ENCODE results near the gene ZAR1.

ZAR1 gene

GRCh38 chr4:48490680-48491513 is 845 bp downstream of the ZAR1 start:
- no peak for DNase-seq

DNA sequence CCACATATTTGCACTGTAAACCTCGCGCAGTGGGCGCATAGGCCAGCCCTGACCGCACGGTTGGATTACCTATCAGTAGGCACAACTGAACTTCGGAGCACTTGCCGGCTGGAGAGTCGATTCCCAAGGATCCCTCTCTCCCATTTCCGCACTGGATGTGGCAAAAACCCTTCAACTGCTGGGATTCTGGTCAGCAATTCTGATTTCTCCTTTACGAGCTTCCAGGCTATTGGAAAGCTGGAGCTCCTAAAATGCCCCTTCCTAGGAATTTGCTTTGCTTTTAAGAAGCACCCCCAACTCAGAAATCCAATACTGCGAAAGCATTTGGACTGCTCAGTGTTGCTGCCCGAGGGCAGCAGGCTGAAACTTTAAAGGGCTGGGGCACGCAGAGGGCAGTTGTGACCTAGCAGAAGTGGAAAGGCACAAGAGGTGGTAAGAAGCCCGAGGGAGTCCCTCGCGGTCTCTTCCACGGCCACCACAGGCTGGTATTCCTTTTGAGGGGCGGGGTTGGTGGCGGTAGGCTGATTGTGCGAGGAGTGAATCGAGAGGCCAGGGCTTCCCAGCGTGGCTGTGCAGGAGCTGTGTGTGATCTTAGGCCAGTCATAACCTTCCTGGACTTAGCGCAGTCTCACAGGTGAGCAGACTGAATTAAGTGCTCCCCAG is 1.6 kb downstream of the ZAR1 start:
- DNase-seq: no peak

DNA sequence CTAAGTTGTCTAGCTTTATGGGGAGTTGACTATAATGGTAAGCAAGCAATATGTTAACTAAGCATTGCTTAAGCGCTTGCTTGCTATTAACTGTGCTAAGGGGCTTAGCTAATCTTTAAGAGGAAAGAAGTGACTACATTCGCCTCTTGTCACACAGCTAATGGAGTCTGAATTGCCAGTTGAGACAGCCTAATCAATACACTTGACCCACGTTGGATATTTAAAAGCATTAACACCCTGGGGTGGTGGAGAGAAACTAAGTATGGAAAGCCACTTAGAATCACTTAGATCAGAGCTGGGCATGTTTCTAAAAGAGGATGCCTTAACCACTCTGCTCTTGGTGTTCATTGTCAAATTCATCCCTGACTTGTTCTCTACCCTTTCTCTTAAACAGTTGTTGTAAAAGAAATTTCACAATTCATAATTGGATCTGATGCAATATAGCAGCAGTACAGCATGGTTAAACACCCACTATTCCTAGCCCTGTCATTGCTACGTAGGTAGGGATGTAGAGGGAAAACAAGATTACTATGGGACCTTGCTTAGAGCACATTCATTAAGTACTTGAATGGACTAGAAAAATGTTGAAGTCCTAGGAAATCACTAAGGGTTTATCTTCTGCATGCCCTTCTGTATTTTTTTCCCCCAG is 3.5 kb downstream of the ZAR1 start:
- DNase-seq: no peak

DNA sequence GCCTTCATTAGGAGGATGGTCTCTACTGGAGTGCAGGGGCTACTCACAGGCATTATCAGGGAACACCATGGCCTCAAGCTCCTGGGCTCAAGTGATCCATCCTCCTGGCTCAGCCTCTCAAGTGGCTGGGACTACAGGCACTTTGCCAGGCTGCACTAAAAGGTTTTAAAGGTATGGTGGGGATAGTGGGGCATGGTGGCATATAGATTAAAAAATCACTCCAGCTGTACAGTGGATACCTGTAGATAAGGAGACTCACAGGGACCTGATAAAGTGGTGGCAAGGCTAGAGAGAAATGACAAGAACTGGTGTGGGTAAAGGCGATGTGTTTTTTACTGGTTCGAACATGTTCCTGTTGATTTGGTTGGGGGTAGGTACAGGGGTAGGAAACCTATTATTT is 5.9 kb downstream of the ZAR1 start:
- no peak for DNase-seq

- no peak for DNase-seq
These were observed 8.8 kb downstream of the ZAR1 start for GRCh38 chr4:48498895-48499294.

DNA sequence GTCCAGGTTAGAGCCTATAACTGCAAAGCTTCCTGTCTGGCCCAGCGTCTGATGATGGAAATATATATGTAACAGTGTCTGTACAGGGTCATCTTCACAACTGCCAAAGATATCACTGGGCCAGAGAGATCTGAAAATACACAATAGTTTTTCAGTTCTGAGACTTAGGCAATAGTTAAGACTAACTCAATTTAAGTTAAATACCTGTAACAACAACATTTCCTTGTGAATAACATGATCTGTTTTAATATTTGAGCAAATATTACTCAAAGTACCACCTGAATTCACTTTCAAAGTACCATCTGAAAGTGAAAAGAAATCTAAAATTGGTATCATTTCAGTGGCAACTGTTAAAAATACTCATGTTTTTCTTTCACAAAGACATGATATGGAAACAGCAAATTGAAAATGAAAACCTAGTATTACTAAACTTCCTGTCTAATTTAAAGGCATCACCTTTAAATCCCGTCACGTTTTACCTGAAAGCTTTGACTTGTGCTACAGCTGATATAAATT is 9.6 kb downstream of the ZAR1 start:
- no peak for DNase-seq

- no peak for DNase-seq
These were observed 13.4 kb downstream of the ZAR1 start for GRCh38 chr4:48503233-48504025.

GRCh38 chr4:48504026-48504330 is 13.9 kb downstream of the ZAR1 start:
- DNase-seq: no peak

- DNase-seq: no peak
These were observed 14.3 kb downstream of the ZAR1 start for GRCh38 chr4:48504352-48504751.

GRCh38 chr4:48506716-48507115 is 16.7 kb downstream of the ZAR1 start:
- no peak for DNase-seq

GRCh38 chr4:48509543-48509942 is 19.5 kb downstream of the ZAR1 start:
- no peak for DNase-seq

GRCh38 chr4:48518143-48518542 is 28.1 kb downstream of the ZAR1 start:
- no peak for DNase-seq

DNA sequence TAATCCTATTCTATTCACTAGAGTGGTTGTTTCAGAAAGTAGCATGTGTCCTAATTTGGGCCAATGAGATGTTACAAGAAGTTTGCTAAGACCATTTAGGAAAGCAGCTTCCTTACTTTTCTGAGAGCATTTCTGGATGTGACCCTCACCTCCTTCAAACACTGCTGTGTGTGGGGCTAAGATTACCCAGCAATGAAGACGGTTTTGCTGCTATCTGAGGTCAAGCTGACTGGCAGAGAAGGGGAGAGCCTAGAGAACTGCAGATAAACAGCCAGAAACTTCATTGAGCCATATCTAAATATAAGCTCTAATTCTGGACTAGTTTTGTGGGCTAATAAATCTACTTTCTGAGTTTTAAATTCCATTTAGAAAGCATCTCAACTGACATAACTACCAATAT is 36.4 kb downstream of the ZAR1 start:
- DNase-seq: no peak

GRCh38 chr4:48538358-48538757 is 48.3 kb downstream of the ZAR1 start:
- DNase-seq: no peak

- no peak for DNase-seq
These were observed 49.5 kb downstream of the ZAR1 start for GRCh38 chr4:48539597-48539996.

- DNase-seq: no peak
These were observed 52.8 kb downstream of the ZAR1 start for GRCh38 chr4:48542888-48543287.

- no peak for DNase-seq
These were observed 53.7 kb downstream of the ZAR1 start for GRCh38 chr4:48543796-48544195.

Measured in Kasumi-1 (cell line).